GM19035 (cell line): ENCODE results near the gene CSN1S1.
"Not testable (repeated sequence)": the region's sequence is repeated elsewhere in the genome, so short reads cannot be mapped to it uniquely, and the experiment has no call there.

Source experiments
- ATAC-seq: cut with Tn5 transposase; IDR thresholded peaks from one replicate; pipeline ENCODE4 v1.9.1; 2021; ENCODE audit not compliant: unreplicated experiment

Gene CSN1S1

GRCh38 chr4:69930768-69931167, at the start of gene CSN1S1:
CSN1S1 (plus strand) TSS chr4:69931068; CDS start chr4:69932556, 1,488 bp downstream.
- no peak for ATAC-seq

GRCh38 chr4:69881173-69881773, 49.6 kb upstream of the CSN1S1 start:
- peak; percentile 84 for ATAC-seq

GRCh38 chr4:69882150-69882549, 48.7 kb upstream of the CSN1S1 start:
- no peak for ATAC-seq

- no peak for ATAC-seq
These were observed 42.5 kb upstream of the CSN1S1 start for GRCh38 chr4:69888336-69888735.

GRCh38 chr4:69894186-69894585, 36.7 kb upstream of the CSN1S1 start:
- no peak for ATAC-seq

GRCh38 chr4:69894721-69895120, 36.1 kb upstream of the CSN1S1 start:
- no peak for ATAC-seq

GRCh38 chr4:69896530-69897116, 34.2 kb upstream of the CSN1S1 start:
- ATAC-seq = no peak

GRCh38 chr4:69907151-69907550, 23.7 kb upstream of the CSN1S1 start:
- no peak for ATAC-seq

GRCh38 chr4:69909195-69909594, 21.7 kb upstream of the CSN1S1 start:
- no peak for ATAC-seq

GRCh38 chr4:69910016-69910782, 20.7 kb upstream of the CSN1S1 start:
- peak; percentile 67 for ATAC-seq

GRCh38 chr4:69920874-69921273, 10.0 kb upstream of the CSN1S1 start:
- ATAC-seq = no peak

GRCh38 chr4:69923782-69924410, 7.0 kb upstream of the CSN1S1 start:
- not testable (repeated sequence) for ATAC-seq

- no peak for ATAC-seq
These were observed 3.3 kb downstream of the CSN1S1 start for GRCh38 chr4:69934150-69934549.

GRCh38 chr4:69936566-69936965, 5.7 kb downstream of the CSN1S1 start:
- ATAC-seq = no peak

- no peak for ATAC-seq
These were observed 20.7 kb downstream of the CSN1S1 start for GRCh38 chr4:69951602-69952001.

- no peak for ATAC-seq
These were observed 26.3 kb downstream of the CSN1S1 start for GRCh38 chr4:69957209-69957608.

GRCh38 chr4:69965628-69966027, 34.8 kb downstream of the CSN1S1 start, which contains the start of gene CSN2:
CSN2 (minus strand) TSS chr4:69965728; CDS start chr4:69960995, 4,733 bp downstream.
- no peak for ATAC-seq

GRCh38 chr4:69970071-69970470, 39.2 kb downstream of the CSN1S1 start:
- no peak for ATAC-seq

GRCh38 chr4:69974631-69975030, 43.8 kb downstream of the CSN1S1 start:
- ATAC-seq = no peak

- no peak for ATAC-seq
These were observed 46.7 kb downstream of the CSN1S1 start for GRCh38 chr4:69977582-69977981.

- ATAC-seq = peak; percentile 52
These were observed 53.2 kb downstream of the CSN1S1 start for GRCh38 chr4:69984030-69984443.

- no peak for ATAC-seq
These were observed 55.8 kb downstream of the CSN1S1 start for GRCh38 chr4:69986663-69987062.
